Breast epithelium (tissue), 4 donors: Measurements from ENCODE around the gene RPS21. TPM values are rescaled to one million over a fixed set of nuclear protein-coding genes. Genes with fewer than 3 reads are reported as not detected.

Experiments used
- DNase-seq, 2 donors: peaks; one replicate each; pipeline ENCODE4 v3.0.0-alpha.2; 2019; ENCODE audit warnings: low spot score in 2 of 2
- H3K27ac ChIP-seq, 2 donors: fragments of 200-600 bp; sonication (generic) in 1 of 2; one replicate each; pipeline ENCODE4 v1.5.1; 2016 to 2019; ENCODE audit warnings: mild to moderate bottlenecking in 1 of 2
- H3K27me3 ChIP-seq, 2 donors: fragments of 200-600 bp; sonication (generic) in 1 of 2; one replicate each; pipeline versions ENCODE4 v1.5.1 to v1.6.0; 2017 to 2019; ENCODE audit warnings: control low read depth in 1 of 2, mild to moderate bottlenecking in 1 of 2
- H3K36me3 ChIP-seq: fragments of 200-600 bp; one replicate; pipeline ENCODE4 v1.5.1; 2019
- H3K4me1 ChIP-seq, 2 donors: fragments of 200-600 bp; sonication (generic); one replicate each; pipeline ENCODE4 v1.5.1; 2016 to 2019; ENCODE audit warnings: control low read depth in 1 of 2
- H3K4me3 ChIP-seq, 3 donors: fragments of 200-600 bp; sonication (generic); 1 replicate in 2 of 3; 2 replicates in 1 of 3; pipeline ENCODE4 v1.5.1; 2016 to 2019; ENCODE audit warnings: mild to moderate bottlenecking in 3 of 3, moderate library complexity in 2 of 3
- H3K9me3 ChIP-seq, 2 donors: fragments of 200-600 bp; sonication (generic) in 1 of 2; one replicate each; pipeline ENCODE4 v1.5.1; 2016 to 2019; ENCODE audit warnings: control low read depth in 1 of 2
- POLR2A ChIP-seq: fragments of 450-650 bp; IDR thresholded peaks from one replicate; pipeline ENCODE4 v1.6.1; 2016; ENCODE audit warnings: antibody characterized with exemption, mild to moderate bottlenecking, moderate library complexity
- POLR2AphosphoS5 ChIP-seq, 3 donors: sonication (generic); formaldehyde crosslinking; IDR thresholded peaks; one replicate each; pipeline ENCODE4 v1.6.1; 2017; ENCODE audit warnings: antibody characterized with exemption in 3 of 3
- intact Hi-C: fragments of 100-400 bp; cut with DNase I; formaldehyde crosslinking; loops from one replicate; pipeline ENCODE4 v1.15.1; 2023; ENCODE audit warnings: low total_unique reads
- total RNA-seq, 3 donors: library from RNA; depleted of rRNA; stranded (reverse); fragments of >200 nt; gene quantifications; one replicate each; pipeline ENCODE4 v1.1.0, GENCODE V29; 2016
- TF ChIP-seq, protein P1 (sequence below), 3 donors: fragments of 450-650 bp; IDR thresholded peaks; one replicate each; pipeline ENCODE4 v1.5.1; 2016 to 2017; ENCODE audit warnings: antibody characterized with exemption in 3 of 3, mild to moderate bottlenecking in 3 of 3, moderate library complexity in 3 of 3

Gene RPS21
- total RNA-seq, 3 donors from 2014 or later: 1,723 to 3,116 (median 2,974) TPM

- intact Hi-C loops: no loop called here
Observed at GRCh38 chr20:62366370-62367135, 20.4 kb upstream of the RPS21 start.

GRCh38 chr20:62367136-62367632 lies 19.7 kb upstream of the RPS21 start, which contains the start of gene LAMA5:
TSS of gene LAMA5 (minus strand) at chr20:62367312. CDS start at chr20:62367245, 67 bp downstream.
- no peak for DNase-seq
- intact Hi-C loops: no loop called here
- no peaks in the 10 kb centered on the region for H3K27me3 ChIP-seq
- H3K27ac ChIP-seq: peak within 1 kb of the TSS; percentile 80 to 91
- no peaks in the 10 kb centered on the region for H3K9me3 ChIP-seq
- TF ChIP-seq POLR2AphosphoS5 (IDR thresholded peaks at IDR 0.05): no peak
- TF ChIP-seq, protein P1, sequence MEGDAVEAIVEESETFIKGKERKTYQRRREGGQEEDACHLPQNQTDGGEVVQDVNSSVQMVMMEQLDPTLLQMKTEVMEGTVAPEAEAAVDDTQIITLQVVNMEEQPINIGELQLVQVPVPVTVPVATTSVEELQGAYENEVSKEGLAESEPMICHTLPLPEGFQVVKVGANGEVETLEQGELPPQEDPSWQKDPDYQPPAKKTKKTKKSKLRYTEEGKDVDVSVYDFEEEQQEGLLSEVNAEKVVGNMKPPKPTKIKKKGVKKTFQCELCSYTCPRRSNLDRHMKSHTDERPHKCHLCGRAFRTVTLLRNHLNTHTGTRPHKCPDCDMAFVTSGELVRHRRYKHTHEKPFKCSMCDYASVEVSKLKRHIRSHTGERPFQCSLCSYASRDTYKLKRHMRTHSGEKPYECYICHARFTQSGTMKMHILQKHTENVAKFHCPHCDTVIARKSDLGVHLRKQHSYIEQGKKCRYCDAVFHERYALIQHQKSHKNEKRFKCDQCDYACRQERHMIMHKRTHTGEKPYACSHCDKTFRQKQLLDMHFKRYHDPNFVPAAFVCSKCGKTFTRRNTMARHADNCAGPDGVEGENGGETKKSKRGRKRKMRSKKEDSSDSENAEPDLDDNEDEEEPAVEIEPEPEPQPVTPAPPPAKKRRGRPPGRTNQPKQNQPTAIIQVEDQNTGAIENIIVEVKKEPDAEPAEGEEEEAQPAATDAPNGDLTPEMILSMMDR (IDR thresholded peaks at IDR 0.05): no peak
- no peak for TF ChIP-seq POLR2A
- peak within 1 kb of the TSS; percentile 67 to 86 (median 83) for H3K4me3 ChIP-seq
- no peaks in the 10 kb centered on the region for H3K36me3 ChIP-seq
- H3K4me1 ChIP-seq: peaks cover 35 to 53% of the 10 kb centered on the region in 2 donors

More at GRCh38 chr20:62366370-62367135, 20.4 kb upstream of the RPS21 start:
- no peak for DNase-seq
- H3K4me3 ChIP-seq: peak overlapping the region; percentile 67 to 86 (median 83)
- no peaks in the 10 kb centered on the region for H3K36me3 ChIP-seq
- H3K27ac ChIP-seq: peak overlapping the region; percentile 80 to 91
- peaks cover 38 to 56% of the 10 kb centered on the region in 2 donors for H3K4me1 ChIP-seq
- no peaks in the 10 kb centered on the region for H3K27me3 ChIP-seq
- no peaks in the 10 kb centered on the region for H3K9me3 ChIP-seq
- TF ChIP-seq POLR2AphosphoS5 (IDR thresholded peaks at IDR 0.05) (no peak), POLR2A (no peak)
- TF ChIP-seq, protein P1 (IDR thresholded peaks at IDR 0.05): no peak

- peak overlapping the region; percentile 67 to 86 (median 83) for H3K4me3 ChIP-seq
- H3K9me3 ChIP-seq: no peaks in the 10 kb centered on the region
- peaks cover 35 to 46% of the 10 kb centered on the region in 2 donors for H3K4me1 ChIP-seq
- no peak for DNase-seq
- TF ChIP-seq POLR2A (no peak), POLR2AphosphoS5 (IDR thresholded peaks at IDR 0.05) (no peak)
- TF ChIP-seq, protein P1 (IDR thresholded peaks at IDR 0.05): no peak
- intact Hi-C loops: no loop called here
- no peaks in the 10 kb centered on the region for H3K27me3 ChIP-seq
- H3K27ac ChIP-seq: peak overlapping the region; percentile 80 to 91
- no peaks in the 10 kb centered on the region for H3K36me3 ChIP-seq
Observed at GRCh38 chr20:62367633-62368391, 19.1 kb upstream of the RPS21 start.

DNA sequence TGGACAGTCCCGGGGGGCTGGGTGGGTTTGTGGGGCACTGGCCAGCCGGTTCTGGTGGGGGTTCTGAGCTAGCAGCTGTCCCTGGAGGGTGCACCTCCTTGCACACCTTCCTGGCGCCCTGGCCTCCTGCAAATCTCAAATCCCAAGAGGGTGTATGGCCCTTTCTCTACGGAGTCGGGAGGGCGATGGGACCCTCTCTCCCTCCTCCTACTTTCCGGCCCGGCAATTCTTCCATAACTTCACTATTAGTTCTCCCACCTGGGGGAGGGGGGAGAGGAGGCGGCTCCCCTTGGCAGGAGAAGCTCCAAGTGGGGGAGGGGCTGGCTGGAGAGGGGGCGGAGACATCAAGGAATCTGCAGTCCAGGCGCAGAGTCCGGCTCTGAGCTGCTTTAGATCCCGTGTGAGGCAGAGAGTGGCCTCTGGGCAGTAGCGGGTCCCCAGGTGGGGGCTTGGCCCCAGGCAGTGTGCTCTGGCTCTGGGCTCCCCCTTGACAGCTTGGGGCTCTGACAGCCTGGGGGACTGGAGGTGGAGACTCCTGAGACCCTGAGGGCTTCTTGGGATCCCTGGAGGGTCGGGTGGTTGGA lies 18.4 kb upstream of the RPS21 start:
- Histone ChIP-seq H3K27me3 (no peaks in the 10 kb centered on the region), H3K9me3 (no peaks in the 10 kb centered on the region), H3K36me3 (no peaks in the 10 kb centered on the region), H3K4me3 (peak overlapping the region in 2 of 3 donors; percentile 83 to 86), H3K27ac (peak overlapping the region; percentile 80 to 91), H3K4me1 (peaks cover 35 to 43% of the 10 kb centered on the region in 2 donors)
- no peak for TF ChIP-seq POLR2AphosphoS5 (IDR thresholded peaks at IDR 0.05)
- TF ChIP-seq, protein P1 (IDR thresholded peaks at IDR 0.05): no peak
- intact Hi-C loops: no loop called here
- no peak for DNase-seq
